ENCODE data around the gene LMBR1L.

LMBR1L gene

DNA sequence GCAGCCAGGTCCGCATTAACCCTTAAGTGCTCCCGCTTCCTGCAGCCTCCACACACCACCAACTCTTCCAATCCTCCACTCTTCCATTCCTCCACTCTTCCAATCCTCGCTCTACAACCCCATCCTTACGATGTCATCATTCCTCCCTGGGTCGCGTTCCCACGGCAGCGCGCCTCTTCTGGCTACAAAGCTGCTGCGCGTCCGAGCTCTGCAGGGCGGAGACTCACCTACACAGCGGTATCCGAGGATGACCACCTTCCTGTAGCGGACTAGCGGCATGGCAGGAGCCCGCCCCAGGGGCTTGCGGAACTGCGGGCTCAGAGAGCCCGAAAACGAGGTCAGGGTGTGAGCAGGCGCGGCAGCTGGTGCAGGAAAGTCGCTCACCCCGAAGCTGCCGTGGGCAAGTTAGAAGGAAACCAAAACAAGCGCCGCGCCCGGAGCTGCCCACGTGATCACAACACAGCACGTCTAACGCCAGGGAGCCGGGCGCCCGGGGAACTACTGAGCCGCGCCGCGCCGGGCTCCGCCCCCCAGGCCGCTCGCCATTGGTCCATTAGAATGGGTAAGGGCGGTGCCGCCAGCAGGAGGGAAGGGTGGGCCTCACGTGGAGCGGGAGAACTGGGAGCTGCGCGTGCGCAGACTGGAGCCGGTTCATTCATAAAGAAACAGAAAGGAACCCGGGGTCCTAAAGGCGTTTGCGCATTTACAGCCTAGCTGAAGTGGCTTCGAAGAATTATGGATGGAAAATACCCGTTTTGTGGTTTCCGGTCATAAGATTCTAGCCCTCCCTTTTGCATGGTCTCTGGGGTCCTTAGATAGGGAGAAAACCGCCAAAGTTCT lies 40.9 kb downstream of the LMBR1L start, which contains the start of gene RHEBL1:
Gene RHEBL1, minus strand, starts transcription at position 473 of the 840 bp plus-strand sequence. Its CDS starts 194 bp downstream, at position 279.
- ChIA-PET CTCF (interaction anchor here (0.6 to 9.2 kb wide), 14 partner anchors 12 to 651 kb away, joined by 3 to 111 read pairs (median 5); partner anchors contain the start of genes LMBR1L and TUBA1C), POLR2A (interaction anchor here (0.6 to 2.4 kb wide), 18 partner anchors 9 to 119 kb away, joined by 3 to 41 read pairs (median 4); partner anchors contain the start of genes ARF3, DHH, LMBR1L and PRKAG1)
- H3K4me1 ChIP-seq (ENCODE audit: control insufficient read depth, insufficient read depth, low read length): peaks cover 4% of the 10 kb centered on the region
- H3K9me3 ChIP-seq (ENCODE audit: control insufficient read depth, insufficient read depth, low read depth, low read length): no peaks in the 10 kb centered on the region
- peak within 1 kb of the TSS; percentile 74 for H3K4me3 ChIP-seq (ENCODE audit: low read depth, low read length)
- H3K36me3 ChIP-seq (ENCODE audit: control insufficient read depth in 2 of 2, insufficient read depth in 1 of 2, low read length in 2 of 2): no peaks in the 10 kb centered on the region
- H3K27ac ChIP-seq (ENCODE audit: extremely low read depth, low read depth, low read length): peak within 1 kb of the TSS; percentile 34; the same call in 1 of the 2 replicates
- TF ChIP-seq HIC1 (tag by site-specific recombination; IDR thresholded peaks at IDR 0.05) (peak; percentile 79), KLF8 (tag by site-specific recombination; IDR thresholded peaks at IDR 0.05) (no peak; the same call in none of the 2 replicates), ZNF211 (tag by site-specific recombination; IDR thresholded peaks at IDR 0.05; ENCODE audit: low read depth) (no peak), ZNF677 (tag by site-specific recombination; IDR thresholded peaks at IDR 0.05) (no peak), ZNF660 (tag by site-specific recombination; IDR thresholded peaks at IDR 0.05) (peak; percentile 64; the same call in 1 of the 2 replicates), ZNF549 (tag by site-specific recombination; IDR thresholded peaks at IDR 0.05) (no peak), ZNF792 (tag by site-specific recombination; IDR thresholded peaks at IDR 0.05) (no peak), ZNF148 (tag by site-specific recombination; IDR thresholded peaks at IDR 0.05; ENCODE audit: borderline replicate concordance) (no peak), ZNF362 (tag by site-specific recombination; IDR thresholded peaks at IDR 0.05) (no peak), BCL11A (tag by site-specific recombination; IDR thresholded peaks at IDR 0.05; ENCODE audit: low read depth) (no peak), ZNF366 (tag by site-specific recombination; conservative IDR thresholded peaks at IDR 0.05) (peak; percentile 92), ZNF202 (tag by site-specific recombination; IDR thresholded peaks at IDR 0.05; ENCODE audit: borderline replicate concordance) (no peak), TRIM28 (IDR thresholded peaks at IDR 0.05; ENCODE audit: borderline replicate concordance, low read length) (no peak), SCRT1 (tag by site-specific recombination; IDR thresholded peaks at IDR 0.05; ENCODE audit: borderline replicate concordance) (no peak; the same call in 1 of the 2 replicates), SALL2 (tag by site-specific recombination; IDR thresholded peaks at IDR 0.05; ENCODE audit: borderline replicate concordance) (no peak), YY2 (tag by site-specific recombination; IDR thresholded peaks at IDR 0.05) (no peak), ZNF423 (tag by site-specific recombination; IDR thresholded peaks at IDR 0.05) (peak; percentile 88)
- TF ChIP-seq, protein P1, sequence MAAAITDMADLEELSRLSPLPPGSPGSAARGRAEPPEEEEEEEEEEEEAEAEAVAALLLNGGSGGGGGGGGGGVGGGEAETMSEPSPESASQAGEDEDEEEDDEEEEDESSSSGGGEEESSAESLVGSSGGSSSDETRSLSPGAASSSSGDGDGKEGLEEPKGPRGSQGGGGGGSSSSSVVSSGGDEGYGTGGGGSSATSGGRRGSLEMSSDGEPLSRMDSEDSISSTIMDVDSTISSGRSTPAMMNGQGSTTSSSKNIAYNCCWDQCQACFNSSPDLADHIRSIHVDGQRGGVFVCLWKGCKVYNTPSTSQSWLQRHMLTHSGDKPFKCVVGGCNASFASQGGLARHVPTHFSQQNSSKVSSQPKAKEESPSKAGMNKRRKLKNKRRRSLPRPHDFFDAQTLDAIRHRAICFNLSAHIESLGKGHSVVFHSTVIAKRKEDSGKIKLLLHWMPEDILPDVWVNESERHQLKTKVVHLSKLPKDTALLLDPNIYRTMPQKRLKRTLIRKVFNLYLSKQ (tag by site-specific recombination; IDR thresholded peaks at IDR 0.05; ENCODE audit: borderline replicate concordance): no peak
- TF ChIP-seq, protein P2, sequence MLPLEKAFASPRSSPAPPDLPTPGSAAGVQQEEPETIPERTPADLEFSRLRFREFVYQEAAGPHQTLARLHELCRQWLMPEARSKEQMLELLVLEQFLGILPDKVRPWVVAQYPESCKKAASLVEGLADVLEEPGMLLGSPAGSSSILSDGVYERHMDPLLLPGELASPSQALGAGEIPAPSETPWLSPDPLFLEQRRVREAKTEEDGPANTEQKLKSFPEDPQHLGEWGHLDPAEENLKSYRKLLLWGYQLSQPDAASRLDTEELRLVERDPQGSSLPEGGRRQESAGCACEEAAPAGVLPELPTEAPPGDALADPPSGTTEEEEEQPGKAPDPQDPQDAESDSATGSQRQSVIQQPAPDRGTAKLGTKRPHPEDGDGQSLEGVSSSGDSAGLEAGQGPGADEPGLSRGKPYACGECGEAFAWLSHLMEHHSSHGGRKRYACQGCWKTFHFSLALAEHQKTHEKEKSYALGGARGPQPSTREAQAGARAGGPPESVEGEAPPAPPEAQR (tag by site-specific recombination; IDR thresholded peaks at IDR 0.05): no peak; the same call in none of the 2 replicates
- TF ChIP-seq, protein P3, sequence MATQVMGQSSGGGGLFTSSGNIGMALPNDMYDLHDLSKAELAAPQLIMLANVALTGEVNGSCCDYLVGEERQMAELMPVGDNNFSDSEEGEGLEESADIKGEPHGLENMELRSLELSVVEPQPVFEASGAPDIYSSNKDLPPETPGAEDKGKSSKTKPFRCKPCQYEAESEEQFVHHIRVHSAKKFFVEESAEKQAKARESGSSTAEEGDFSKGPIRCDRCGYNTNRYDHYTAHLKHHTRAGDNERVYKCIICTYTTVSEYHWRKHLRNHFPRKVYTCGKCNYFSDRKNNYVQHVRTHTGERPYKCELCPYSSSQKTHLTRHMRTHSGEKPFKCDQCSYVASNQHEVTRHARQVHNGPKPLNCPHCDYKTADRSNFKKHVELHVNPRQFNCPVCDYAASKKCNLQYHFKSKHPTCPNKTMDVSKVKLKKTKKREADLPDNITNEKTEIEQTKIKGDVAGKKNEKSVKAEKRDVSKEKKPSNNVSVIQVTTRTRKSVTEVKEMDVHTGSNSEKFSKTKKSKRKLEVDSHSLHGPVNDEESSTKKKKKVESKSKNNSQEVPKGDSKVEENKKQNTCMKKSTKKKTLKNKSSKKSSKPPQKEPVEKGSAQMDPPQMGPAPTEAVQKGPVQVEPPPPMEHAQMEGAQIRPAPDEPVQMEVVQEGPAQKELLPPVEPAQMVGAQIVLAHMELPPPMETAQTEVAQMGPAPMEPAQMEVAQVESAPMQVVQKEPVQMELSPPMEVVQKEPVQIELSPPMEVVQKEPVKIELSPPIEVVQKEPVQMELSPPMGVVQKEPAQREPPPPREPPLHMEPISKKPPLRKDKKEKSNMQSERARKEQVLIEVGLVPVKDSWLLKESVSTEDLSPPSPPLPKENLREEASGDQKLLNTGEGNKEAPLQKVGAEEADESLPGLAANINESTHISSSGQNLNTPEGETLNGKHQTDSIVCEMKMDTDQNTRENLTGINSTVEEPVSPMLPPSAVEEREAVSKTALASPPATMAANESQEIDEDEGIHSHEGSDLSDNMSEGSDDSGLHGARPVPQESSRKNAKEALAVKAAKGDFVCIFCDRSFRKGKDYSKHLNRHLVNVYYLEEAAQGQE (tag by site-specific recombination; IDR thresholded peaks at IDR 0.05): no peak
- TF ChIP-seq, protein P4, sequence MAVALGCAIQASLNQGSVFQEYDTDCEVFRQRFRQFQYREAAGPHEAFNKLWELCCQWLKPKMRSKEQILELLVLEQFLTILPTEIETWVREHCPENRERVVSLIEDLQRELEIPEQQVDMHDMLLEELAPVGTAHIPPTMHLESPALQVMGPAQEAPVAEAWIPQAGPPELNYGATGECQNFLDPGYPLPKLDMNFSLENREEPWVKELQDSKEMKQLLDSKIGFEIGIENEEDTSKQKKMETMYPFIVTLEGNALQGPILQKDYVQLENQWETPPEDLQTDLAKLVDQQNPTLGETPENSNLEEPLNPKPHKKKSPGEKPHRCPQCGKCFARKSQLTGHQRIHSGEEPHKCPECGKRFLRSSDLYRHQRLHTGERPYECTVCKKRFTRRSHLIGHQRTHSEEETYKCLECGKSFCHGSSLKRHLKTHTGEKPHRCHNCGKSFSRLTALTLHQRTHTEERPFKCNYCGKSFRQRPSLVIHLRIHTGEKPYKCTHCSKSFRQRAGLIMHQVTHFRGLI (tag by site-specific recombination; IDR thresholded peaks at IDR 0.05): peak; percentile 63; the same call in 1 of the 2 replicates
